Muscle layer of colon (tissue), 2 donors: ENCODE data around the gene RNASE2.
"Not testable (repeated sequence)": the region's sequence is repeated elsewhere in the genome, so short reads cannot be mapped to it uniquely, and the experiment has no call there.

Experiments used
- H3K27ac ChIP-seq: one replicate; pipeline ENCODE4 v1.7.0; 2013; ENCODE audit warnings: low read depth, mild to moderate bottlenecking, low read length, moderate library complexity
- H3K27me3 ChIP-seq, 2 donors: one replicate each; pipeline ENCODE4 v1.7.0; 2013; ENCODE audit warnings: low read length in 2 of 2, mild to moderate bottlenecking in 2 of 2; ENCODE audit not compliant: insufficient read depth in 2 of 2, control insufficient read depth in 1 of 2
- H3K36me3 ChIP-seq: one replicate; pipeline ENCODE4 v1.7.0; 2013; ENCODE audit warnings: mild to moderate bottlenecking, low read length; ENCODE audit not compliant: insufficient read depth
- H3K4me1 ChIP-seq: one replicate; pipeline ENCODE4 v1.7.0; 2013; ENCODE audit warnings: mild to moderate bottlenecking, low read length; ENCODE audit not compliant: insufficient read depth
- H3K4me3 ChIP-seq, 2 donors: one replicate each; pipeline ENCODE4 v1.7.0; 2013; ENCODE audit warnings: low read length in 2 of 2, low read depth in 1 of 2, mild to moderate bottlenecking in 1 of 2, moderate library complexity in 1 of 2
- H3K9ac ChIP-seq: one replicate; pipeline ENCODE4 v1.7.0; 2013; ENCODE audit warnings: low read length
- H3K9me3 ChIP-seq: one replicate; pipeline ENCODE4 v1.7.0; 2013; ENCODE audit warnings: mild to moderate bottlenecking, low read length
- donor health status: abdominal sarcoma.
- donor health status: Adenocarcinoma of cecum.

Gene RNASE2

DNA sequence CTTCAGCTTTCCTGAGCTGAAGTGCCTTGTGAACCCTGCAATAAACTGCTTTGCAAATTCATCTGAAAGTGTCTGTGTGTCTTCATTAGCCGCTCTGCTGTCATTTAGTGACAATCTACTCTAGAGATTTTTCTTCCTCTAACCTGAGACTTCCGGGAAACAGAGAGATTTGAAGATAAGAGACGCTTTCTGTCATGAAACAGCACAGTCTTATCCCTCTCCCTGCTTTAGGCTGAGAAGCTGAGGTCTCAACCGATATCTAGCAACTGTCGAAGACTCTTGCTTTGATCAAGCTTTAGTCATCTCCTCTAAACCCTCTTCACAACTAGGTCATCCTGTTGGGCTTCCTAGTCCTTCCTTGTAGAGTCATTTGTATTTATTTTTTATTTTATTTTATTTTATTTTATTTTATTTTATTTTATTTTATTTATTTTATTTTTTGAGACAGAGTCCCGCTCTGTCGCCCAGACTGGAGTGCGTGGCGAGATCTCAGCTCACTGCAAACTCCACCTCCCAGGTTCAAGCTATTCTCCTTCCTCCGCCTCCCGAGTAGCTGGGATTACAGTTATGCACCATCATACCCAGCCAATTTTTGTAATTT is 1.2 kb downstream of the RNASE2 start:
- no peaks in the 10 kb centered on the region for H3K27me3 ChIP-seq
- H3K4me3 ChIP-seq = no peak overlapping the region
- no peaks in the 10 kb centered on the region for H3K36me3 ChIP-seq
- no peak overlapping the region for H3K9ac ChIP-seq
- H3K9me3 ChIP-seq = no peaks in the 10 kb centered on the region
- H3K4me1 ChIP-seq = no peaks in the 10 kb centered on the region
- H3K27ac ChIP-seq = no peak overlapping the region

- not testable (repeated sequence) for H3K27ac ChIP-seq
Measured at GRCh38 chr14:20958946-20959345, 3.7 kb downstream of the RNASE2 start.

DNA sequence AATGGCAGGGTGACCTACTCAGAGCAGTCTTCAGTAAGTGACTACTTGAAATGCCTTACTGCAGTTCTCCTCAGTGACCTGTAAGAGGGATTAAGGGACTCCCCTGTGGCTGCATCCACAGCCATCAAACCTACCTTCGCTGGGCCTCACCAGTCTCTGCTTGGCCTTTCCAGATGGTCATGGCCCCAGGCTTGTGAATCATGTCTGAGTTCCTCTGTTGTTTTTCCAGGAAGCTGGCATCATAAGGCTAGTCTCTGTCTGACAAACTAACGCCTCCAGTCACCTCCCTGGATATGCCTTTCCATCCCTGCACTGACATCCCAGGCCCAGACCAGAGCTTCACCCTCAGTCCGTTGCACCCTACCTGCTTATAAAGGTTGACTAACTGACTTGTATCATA is 14.0 kb downstream of the RNASE2 start:
- peaks cover 12% of the 10 kb centered on the region for H3K4me1 ChIP-seq
- H3K27ac ChIP-seq = no peak overlapping the region
- H3K9ac ChIP-seq = no peak overlapping the region
- H3K9me3 ChIP-seq = no peaks in the 10 kb centered on the region
- H3K36me3 ChIP-seq = no peaks in the 10 kb centered on the region
- H3K4me3 ChIP-seq = no peak overlapping the region
- no peaks in the 10 kb centered on the region for H3K27me3 ChIP-seq

More at GRCh38 chr14:20958946-20959345, 3.7 kb downstream of the RNASE2 start:
- H3K4me1 ChIP-seq, H3K27me3 ChIP-seq, H3K4me3 ChIP-seq, H3K9me3 ChIP-seq, H3K9ac ChIP-seq, H3K36me3 ChIP-seq: not testable (repeated sequence)

GRCh38 chr14:20970647-20970982 is 15.3 kb downstream of the RNASE2 start:
- no peaks in the 10 kb centered on the region for H3K36me3 ChIP-seq
- peaks cover 14% of the 10 kb centered on the region for H3K4me1 ChIP-seq
- no peaks in the 10 kb centered on the region for H3K27me3 ChIP-seq
- H3K9me3 ChIP-seq = no peaks in the 10 kb centered on the region
- no peak overlapping the region for H3K9ac ChIP-seq
- peak overlapping the region; percentile 47 for H3K27ac ChIP-seq
- peak overlapping the region; percentile 66 to 91 for H3K4me3 ChIP-seq

- Histone ChIP-seq H3K27me3 (no peaks in the 10 kb centered on the region), H3K27ac (peak overlapping the region; percentile 47), H3K4me3 (peak overlapping the region; percentile 66 to 91), H3K4me1 (peaks cover 14% of the 10 kb centered on the region), H3K9ac (peak overlapping the region; percentile 33), H3K36me3 (no peaks in the 10 kb centered on the region), H3K9me3 (no peaks in the 10 kb centered on the region)
Measured at GRCh38 chr14:20970983-20971704, 15.9 kb downstream of the RNASE2 start.

GRCh38 chr14:20971705-20972021 is 16.4 kb downstream of the RNASE2 start:
- H3K4me3 ChIP-seq = peak overlapping the region in 1 of 2 donors; percentile 91
- peaks cover 14% of the 10 kb centered on the region for H3K4me1 ChIP-seq
- H3K9me3 ChIP-seq = no peaks in the 10 kb centered on the region
- H3K9ac ChIP-seq = peak overlapping the region; percentile 33
- no peaks in the 10 kb centered on the region for H3K36me3 ChIP-seq
- no peak overlapping the region for H3K27ac ChIP-seq
- H3K27me3 ChIP-seq = no peaks in the 10 kb centered on the region

- Histone ChIP-seq H3K36me3 (no peaks in the 10 kb centered on the region), H3K27ac (no peak overlapping the region), H3K4me3 (no peak overlapping the region), H3K4me1 (peaks cover 14% of the 10 kb centered on the region), H3K9ac (no peak overlapping the region), H3K9me3 (no peaks in the 10 kb centered on the region), H3K27me3 (no peaks in the 10 kb centered on the region)
Measured at GRCh38 chr14:20973501-20973900, 18.2 kb downstream of the RNASE2 start.

DNA sequence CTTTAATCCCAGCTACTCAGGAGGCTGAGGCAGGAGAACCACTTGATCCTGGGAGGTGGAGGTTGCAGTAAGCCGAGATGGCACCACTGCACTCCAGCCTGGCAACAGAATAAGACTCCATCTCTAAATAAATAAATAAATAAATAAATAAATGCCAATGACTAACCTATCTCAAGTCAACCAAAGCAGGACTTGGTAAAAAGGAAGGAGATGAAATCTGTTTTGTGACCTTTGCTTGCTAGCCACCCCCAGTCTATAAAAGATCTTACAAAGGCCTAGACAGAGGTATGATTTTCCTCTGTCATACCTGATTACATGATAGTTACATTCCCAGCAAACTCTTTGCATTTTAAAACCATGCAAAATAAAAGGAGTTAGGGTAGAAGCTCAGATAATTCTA is 21.0 kb downstream of the RNASE2 start:
- Histone ChIP-seq H3K4me1 (peaks cover 9% of the 10 kb centered on the region), H3K36me3 (no peaks in the 10 kb centered on the region), H3K27me3 (no peaks in the 10 kb centered on the region), H3K9me3 (no peaks in the 10 kb centered on the region), H3K4me3 (no peak overlapping the region), H3K9ac (no peak overlapping the region), H3K27ac (no peak overlapping the region)

- Histone ChIP-seq H3K4me3 (no peak overlapping the region), H3K27ac (no peak overlapping the region), H3K9ac (no peak overlapping the region), H3K4me1 (peaks cover 4% of the 10 kb centered on the region), H3K27me3 (no peaks in the 10 kb centered on the region), H3K9me3 (no peaks in the 10 kb centered on the region), H3K36me3 (no peaks in the 10 kb centered on the region)
Measured at GRCh38 chr14:20978687-20979086, 23.4 kb downstream of the RNASE2 start.

- H3K27me3 ChIP-seq = no peaks in the 10 kb centered on the region
- H3K4me1 ChIP-seq = no peaks in the 10 kb centered on the region
- no peak overlapping the region for H3K4me3 ChIP-seq
- no peak overlapping the region for H3K9ac ChIP-seq
- no peak overlapping the region for H3K27ac ChIP-seq
- no peaks in the 10 kb centered on the region for H3K36me3 ChIP-seq
- no peaks in the 10 kb centered on the region for H3K9me3 ChIP-seq
Measured at GRCh38 chr14:20980906-20981305, 25.6 kb downstream of the RNASE2 start.

DNA sequence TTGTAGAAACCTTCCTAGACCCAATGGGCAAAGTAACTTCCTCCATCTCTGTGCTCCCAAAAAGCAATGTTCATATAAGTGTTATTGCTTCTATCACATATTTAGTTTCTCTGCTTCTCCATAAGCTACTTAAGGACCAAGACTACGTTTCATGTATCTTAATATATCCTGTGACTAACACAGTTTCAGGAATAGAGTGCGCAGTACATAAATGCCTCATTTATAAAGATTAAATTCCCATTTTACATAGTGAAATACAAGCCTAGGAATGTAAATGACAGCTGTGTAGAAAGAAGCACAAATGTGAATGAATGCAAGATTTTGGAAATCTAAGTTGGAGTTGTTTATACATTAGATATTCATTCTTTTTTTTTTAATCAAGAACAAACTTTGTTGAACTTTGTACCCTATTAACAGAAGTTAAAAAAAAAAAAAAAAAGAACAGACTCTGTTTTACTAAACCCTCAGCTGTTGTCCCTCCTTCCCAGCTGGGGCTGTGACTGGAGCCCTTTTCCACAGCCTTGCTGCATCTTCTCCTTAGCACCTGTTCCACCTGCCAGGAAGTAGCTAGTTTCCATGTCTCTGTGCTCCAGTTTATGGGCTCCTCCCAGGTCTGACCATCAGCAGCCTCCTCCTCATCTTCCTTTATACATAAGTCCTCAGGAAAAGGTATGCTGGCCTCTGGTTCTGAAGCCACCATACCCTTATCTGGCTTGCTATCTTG is 27.5 kb downstream of the RNASE2 start:
- Histone ChIP-seq H3K4me3 (no peak overlapping the region), H3K27me3 (no peaks in the 10 kb centered on the region), H3K27ac (no peak overlapping the region), H3K36me3 (no peaks in the 10 kb centered on the region), H3K9me3 (no peaks in the 10 kb centered on the region), H3K4me1 (no peaks in the 10 kb centered on the region), H3K9ac (no peak overlapping the region)
